ENCODE data around the gene CAND2.
"Not testable (repeated sequence)": the region's sequence is repeated elsewhere in the genome, so short reads cannot be mapped to it uniquely, and the experiment has no call there.

Gene CAND2

DNA sequence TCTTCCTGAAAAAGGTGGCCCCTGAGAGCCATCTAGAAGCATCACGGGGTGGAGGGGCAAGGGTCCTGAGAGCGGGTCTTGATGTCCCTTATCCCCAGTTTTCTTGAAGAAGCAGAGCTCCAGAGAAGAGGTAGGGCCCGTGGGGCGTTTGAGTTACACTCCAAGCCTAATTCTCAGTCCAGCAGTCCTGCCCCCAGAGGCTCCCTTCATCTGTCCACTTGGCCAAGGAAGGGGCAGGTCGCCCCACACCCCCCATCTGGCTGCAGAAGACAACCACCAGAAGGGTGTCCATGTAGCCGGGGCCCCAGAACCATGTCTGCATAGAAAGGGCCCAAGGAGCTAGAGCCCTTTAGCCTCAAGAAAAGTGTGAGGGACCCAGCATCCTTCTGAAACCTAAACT lies 70.4 kb downstream of the CAND2 start:
- DNase-seq = no peak

DNA sequence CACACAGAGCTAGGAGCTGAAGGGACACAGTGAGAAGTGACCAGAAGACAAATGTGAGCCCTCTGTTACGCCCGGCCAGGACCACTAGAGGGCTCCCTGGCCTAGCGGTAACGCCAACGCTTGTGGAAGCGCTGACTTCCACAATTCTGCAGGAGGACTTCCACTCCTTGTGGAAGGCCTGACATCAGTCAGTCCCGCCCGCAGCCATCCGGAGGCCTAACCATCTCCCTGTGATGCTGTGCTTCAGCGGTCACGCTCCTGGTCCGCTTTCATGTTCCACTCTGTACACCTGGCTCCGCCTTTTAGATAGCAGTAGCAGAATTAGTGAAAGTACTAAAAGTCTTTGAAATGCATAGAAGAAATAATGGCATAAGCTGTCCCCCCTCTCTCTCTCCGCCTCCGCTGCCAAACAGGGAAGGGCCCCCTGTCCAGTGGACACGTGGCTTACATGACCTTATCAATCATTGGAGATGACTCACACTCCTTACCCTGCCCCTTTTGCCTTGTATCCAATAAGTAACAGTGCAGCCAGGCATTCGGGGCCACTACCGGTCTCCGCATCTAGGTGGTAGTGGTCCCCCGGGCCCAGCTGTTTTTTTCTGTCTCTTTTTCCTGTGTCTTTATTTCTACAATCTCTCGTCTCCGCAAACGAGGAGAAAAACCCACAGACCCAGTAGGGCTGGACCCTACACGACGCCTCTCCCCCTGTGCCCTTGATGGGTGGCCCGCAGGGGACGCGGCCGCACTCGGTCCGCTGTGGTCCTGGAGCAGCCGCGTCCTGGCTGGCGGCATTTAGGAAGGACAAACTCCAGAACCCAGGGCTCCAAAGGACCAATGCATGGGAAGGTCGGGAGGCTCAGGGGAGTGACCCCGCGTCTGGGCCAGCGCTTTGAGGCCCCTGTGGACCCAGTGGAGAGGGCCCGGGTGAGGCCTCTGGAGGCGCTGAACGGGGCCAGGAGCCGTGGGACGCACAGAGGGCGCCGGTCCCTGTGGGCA lies 71.9 kb downstream of the CAND2 start:
- peak; percentile 6 for DNase-seq

DNA sequence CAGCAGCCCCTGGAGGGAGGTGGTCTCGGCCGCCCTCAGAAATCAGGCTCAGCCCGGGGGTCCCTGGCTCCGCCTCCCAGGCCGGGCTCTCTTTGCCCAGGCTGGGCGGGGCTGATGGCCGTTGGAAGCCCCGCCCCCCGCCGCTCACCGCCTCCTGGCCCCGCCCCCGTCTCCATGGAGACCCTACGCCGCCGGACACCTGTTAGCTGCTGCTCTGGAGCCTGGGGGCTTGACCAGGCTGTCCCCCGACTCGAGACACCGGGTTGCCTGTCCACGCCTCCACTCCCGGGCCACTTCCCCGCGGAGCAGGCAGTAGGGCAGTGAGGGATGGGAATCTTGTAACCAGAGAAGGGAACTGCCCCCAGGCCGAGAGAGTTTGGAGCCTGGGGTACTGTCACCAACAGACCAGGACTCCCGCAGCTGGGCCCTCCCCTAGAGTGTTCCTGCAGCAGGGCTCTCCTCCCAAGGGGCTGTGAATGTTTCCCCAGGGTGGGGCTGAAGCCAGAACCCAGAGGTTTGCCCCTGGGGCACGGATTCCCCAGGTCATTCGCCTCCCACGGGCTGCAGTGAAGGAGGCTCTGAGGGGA lies 72.6 kb downstream of the CAND2 start:
- no peak for DNase-seq

DNA sequence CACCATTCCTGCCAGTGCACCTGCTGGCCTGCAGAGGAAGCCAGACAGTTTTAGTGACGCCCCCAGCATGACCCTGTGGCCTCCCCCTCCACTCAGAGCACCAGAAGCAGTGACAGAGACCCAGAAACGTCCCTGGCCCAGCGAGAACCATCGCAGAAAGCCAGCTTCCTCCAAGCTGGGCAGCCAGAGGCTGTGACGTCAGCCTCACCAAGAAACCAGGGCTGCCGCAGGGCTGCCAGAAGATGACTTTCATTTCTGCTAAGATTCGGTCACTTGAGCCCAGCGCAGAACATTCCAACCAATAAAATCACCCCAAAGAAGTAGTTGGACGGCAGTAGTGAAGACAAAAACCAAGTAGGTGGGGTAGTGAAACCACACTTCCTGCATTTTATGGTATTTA lies 74.5 kb downstream of the CAND2 start:
- DNase-seq = no peak

DNA sequence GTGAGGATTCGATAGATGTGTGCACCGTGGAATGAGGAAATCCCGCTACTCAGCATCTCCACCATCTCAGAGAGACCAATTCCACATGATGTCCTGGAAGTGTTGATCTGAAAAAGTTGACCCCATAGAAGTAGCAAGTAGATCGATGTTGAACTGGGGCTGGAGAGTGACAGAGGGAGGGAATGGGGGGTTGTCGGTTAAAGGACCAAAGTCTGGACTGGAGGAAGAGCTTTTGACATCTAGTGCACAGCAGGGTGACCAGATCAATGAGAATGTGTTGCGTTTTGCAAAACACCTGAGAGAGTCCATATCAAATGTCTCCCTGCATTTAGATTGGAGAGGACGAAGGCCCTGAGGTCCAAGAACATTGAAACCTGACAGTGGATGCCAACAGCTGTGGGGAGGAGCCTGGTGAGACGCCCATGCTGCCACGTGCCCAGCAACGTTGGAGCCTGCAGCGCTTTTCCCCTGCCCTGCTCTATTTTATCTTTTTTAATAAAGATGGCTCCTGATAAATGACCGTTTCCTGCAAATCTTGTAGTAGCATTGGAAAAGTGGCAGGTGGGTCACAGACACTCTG lies 75.0 kb downstream of the CAND2 start:
- no peak for DNase-seq

DNA sequence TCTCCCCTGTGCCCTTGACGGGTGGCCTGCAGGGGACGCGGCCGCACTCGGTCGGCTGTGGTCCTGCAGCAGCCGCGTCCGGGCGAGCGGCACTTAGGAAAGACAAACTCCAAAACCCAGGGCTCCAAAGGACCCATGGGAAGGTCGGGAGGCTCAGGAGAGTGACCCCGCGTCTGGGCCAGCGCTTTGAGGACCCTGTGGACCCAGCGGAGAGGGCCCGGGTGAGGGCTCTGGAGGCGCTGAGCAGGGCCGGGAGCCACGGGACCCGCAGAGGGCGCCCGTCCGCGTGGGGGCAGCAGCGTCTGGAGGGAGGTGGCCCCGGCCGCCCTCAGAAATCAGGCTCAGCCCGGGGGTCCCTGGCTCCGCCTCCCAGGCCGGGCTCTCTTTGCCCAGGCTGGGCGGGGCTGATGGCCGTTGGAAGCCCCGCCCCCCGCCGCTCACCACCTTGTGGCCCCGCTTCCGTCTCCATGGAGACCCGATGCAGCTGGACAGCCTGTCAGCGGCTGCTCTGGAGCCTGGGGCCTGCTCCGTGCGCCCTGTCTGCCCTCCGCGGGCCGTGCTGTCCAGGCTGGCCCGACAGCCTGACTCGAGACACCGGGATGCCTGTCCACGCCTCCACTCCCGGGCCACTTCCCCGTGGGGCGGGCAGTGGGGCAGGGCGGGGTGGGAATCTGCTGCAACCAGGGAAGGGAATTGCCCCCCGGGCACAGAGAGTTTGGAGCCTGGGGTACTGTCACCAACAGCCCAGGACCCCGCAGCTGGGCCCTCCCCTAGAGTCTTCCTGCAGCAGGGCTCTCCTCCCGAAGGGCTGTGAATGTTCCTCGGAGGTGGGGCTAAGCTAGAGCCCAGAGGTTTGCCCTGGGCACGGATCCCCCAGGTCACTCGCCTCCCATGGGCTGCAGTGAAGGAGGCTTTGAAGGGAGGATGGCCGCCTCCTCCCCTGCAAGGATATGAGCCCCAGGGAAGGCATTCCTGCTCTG lies 79.7 kb downstream of the CAND2 start:
- DNase-seq = no peak

DNA sequence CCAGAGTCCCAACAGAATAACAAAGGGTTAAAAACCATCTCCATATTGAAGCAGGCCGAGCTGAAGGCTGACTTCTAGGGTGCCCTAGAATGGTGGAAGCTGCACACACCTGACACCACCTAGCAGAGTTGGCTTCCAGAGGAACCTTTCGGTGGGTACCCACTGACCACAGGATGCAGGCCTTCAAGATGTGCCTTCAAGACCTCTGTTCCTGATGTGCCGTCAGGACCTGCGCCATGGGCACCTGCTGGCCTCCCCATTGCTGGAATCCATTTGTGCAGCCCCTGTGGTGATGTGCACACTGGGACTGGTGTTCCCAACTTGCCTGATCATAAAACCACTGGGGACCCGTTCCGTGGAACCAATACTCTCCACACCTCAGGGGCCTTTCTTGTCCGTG lies 80.6 kb downstream of the CAND2 start:
- no peak for DNase-seq

DNA sequence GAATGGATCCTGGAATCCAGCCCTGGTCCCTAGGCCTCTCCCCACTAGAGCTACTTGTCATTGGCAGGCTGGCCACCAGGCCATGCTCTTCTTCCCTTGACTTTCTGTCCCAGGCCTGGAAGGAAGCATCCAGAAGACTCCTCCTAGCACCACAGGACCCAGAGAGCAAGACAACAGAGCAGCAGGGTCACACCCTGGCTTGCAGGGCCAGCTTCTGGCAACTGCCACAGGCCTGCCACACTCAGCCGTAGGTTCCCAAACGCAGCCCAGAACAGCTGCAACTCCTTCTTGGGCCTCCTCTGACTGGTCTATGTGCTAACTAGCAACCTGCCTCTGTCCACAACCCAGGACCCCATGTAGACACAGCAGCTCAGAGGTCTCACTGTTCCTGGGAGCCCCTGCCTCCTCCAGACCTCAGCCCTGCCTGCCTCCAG lies 81.7 kb downstream of the CAND2 start:
- no peak for DNase-seq

DNA sequence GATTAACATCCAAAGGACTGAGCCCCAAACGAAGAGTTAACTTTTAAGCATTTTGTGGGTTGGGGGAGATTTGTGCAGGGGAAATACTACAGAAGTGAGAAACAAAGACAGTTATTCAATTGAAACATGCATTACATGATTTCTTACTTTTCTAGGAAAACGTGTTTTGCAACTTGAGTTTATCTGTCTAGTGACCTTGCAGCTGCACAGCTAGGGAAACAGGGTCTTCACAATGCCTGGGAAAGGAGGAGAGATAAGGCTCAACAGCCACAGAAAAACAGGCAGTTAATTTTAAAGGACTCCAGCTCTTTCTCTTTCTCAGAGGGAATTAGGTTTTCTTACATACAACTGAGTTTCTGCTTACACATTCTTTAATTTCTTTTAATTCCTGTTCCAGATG lies 82.3 kb downstream of the CAND2 start:
- not testable (repeated sequence) for DNase-seq

DNA sequence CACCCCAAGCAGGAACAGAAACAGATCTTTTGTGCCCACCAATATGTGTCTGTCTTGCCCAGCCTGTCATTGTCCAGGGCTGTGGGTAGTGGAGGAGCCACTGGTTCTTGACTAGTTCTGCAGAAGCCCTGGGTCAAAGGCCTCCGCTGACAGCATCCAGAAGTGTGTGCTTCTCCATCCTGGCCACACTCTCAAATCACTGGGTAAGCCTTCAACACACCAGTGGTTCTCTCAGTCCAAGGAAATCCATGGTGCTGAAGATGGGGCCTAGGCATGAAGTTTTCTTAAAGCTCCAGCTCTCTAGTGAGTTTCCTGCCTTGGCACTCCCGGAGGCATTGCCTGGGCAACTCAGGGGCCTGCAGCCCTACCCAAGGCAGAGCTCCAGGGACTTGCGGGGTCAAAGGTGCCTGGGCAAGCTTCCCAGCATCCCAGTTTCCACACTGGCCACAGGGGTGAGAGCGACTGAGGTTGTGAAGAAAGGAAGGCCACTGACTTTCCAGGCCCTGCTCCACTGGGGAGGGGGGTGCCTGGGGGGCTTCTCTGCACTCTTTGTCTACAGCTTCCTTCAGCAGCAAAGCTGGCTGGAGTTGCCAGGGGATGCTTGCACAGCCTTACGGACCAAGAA lies 82.8 kb downstream of the CAND2 start:
- no peak for DNase-seq

DNA sequence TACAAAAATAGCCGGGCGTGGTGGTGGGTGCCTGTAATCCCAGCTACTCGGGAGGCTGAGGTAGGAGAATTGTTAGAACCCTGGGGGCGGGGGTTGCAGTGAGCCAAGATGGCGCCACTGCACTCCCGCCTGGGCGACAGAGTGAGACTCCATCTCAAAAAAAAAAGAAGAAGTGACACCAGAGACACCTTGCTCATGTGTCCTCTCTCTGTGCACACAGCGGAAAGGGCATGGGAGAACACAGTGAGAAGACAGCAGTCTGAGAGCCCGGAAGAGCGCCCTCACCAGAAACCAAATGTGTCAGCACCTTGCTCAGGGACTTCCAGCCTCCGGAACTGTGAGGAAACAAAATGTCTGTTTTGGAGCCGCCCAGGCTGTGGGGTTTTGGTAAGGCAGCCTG lies 85.4 kb downstream of the CAND2 start:
- DNase-seq = not testable (repeated sequence)

DNA sequence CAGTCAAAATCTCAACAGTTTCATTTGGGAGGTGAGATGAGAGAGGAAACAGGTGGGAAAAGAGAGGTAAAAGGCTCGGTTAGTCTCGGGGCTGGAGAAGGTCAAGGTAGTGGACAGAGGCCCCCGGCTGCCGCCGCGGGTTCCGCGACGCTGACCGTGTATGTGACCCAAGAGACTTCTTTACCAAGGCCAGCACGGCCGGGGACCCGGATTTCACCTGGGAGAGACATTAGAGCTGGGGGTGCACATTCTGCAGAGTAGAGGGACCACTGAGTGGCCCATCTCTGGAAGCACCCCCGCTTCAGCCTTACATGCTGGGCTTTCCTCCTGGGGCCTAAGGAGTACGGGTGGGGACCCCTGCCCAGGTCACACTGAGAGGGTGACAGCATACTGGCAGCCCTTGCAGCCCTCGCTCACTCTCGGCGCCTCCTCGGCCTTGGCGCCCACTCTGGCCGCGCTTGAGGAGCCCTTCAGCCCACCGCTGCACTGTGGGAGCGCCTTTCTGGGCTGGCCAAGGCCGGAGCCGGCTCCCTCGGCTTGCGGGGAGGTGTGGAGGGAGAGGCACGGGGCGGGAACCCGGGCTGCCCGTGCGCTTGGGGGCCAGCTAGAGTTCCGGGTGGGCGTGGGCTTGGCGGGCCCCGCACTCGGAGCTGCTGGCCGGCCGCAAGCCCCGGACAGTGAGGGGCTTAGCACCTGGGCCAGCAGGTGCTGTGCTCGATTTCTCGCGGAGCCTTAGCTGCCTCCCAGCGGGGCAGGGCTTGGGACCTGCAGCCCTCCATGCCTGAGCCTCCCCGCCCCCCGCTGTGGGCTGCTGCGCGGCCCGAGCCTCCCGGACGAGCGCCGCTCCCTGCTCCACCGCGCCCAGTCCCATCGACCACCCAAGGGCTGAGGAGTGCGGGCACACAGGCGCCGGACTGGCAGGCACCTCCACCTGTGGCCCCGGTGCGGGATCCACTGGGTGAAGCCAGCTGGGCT lies 86.1 kb downstream of the CAND2 start:
- DNase-seq = no peak

DNA sequence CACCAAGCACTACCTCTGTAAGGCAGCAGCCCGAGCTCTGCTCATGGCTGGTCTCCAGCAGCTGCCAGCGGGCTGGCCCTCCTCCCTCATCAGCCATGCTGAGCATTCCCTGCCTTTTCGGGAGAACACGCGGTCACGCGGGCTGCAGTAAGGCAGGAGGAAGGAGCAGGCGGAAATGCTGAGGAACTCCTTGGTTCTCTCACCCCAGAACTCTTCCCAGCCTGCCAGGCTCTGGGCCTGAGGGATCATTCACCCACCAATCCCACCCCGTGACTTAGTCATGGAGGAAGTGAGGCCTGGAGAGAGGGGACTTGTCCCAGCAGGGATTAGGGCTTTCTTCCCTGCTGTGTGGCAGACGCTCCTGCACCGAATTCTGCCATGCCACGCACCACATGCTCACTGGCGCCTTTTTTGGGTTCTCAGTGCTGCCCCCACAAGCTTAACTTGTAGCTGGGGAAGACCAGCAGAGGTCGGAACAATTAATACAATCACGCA lies 87.8 kb downstream of the CAND2 start:
- DNase-seq = no peak

Measured in NCI-H1048 (cell line).